PC-3 (cell line): ENCODE data around the gene SCYGR4. TPM values are rescaled to one million over a fixed set of nuclear protein-coding genes. Genes with fewer than 3 reads are reported as not detected.

ENCODE experiments used
- ATAC-seq: fragments of 200-7000 bp; cut with Tn5 transposase; 2 replicates; pipeline ENCODE4 v1.9.1; 2020; ENCODE audit warnings: mild to moderate bottlenecking, moderate library complexity
- BruUV-seq: library from RNA; stranded (reverse); fragments of 400-500 nt; replicated peaks from 2 replicates; lab custom pipeline; 2021; lab: Mats Ljungman, UMichigan
- CTCF ChIA-PET: fragments of 300-600 bp; sonication (Branson Sonifier 250); formaldehyde crosslinking; loops from one replicate; lab custom pipeline; 2022; ENCODE audit warnings: antibody characterized with exemption; lab: Charles Lee
- POLR2A ChIA-PET: fragments of 300-600 bp; sonication (Branson Sonifier 250); formaldehyde crosslinking; loops from one replicate; lab custom pipeline; 2022; ENCODE audit warnings: antibody characterized with exemption; ENCODE audit not compliant: unreplicated experiment; lab: Charles Lee
- DNase-seq: peaks from one replicate; pipeline ENCODE4 v3.0.0-alpha.2; 2015
- H2AFZ ChIP-seq: fragments of 300-600 bp; sonication (generic); 2 replicates; pipeline ENCODE4 v1.6.0; 2016; ENCODE audit warnings: antibody characterized with exemption, low read length
- H3F3A ChIP-seq: fragments of 300-600 bp; sonication (generic); one replicate; pipeline ENCODE4 v1.6.0; 2017; ENCODE audit warnings: antibody characterized with exemption, low read length, control low read depth, mild to moderate bottlenecking; ENCODE audit not compliant: unreplicated experiment
- H3K27ac ChIP-seq: fragments of 300-600 bp; sonication (generic); 2 replicates; pipeline ENCODE4 v1.5.1; 2016; ENCODE audit warnings: mild to moderate bottlenecking, low read length
- H3K27me3 ChIP-seq: fragments of 300-600 bp; sonication (generic); 2 replicates; pipeline ENCODE4 v1.6.1; 2016; ENCODE audit warnings: low read length, mixed read lengths
- H3K36me3 ChIP-seq: fragments of 300-600 bp; sonication (generic); 2 replicates; pipeline ENCODE4 v1.6.1; 2016; ENCODE audit warnings: low read depth, mixed run types, low read length, mixed read lengths
- H3K4me1 ChIP-seq: fragments of 300-600 bp; sonication (generic); 2 replicates; pipeline ENCODE4 v1.5.1; 2016; ENCODE audit warnings: low read length; ENCODE audit not compliant: insufficient read depth
- H3K4me2 ChIP-seq: fragments of 300-600 bp; sonication (generic); 2 replicates; pipeline ENCODE4 v1.6.0; 2016; ENCODE audit warnings: low read length
- H3K4me3 ChIP-seq: fragments of 300-600 bp; sonication (generic); 2 replicates; pipeline ENCODE4 v1.5.1; 2016; ENCODE audit warnings: mild to moderate bottlenecking, low read length, mixed read lengths
- H3K79me2 ChIP-seq: fragments of 300-600 bp; sonication (generic); 2 replicates; pipeline ENCODE4 v1.6.1; 2017; ENCODE audit warnings: low read length, mixed read lengths
- H3K9ac ChIP-seq: fragments of 300-600 bp; sonication (generic); 2 replicates; pipeline ENCODE4 v1.6.0; 2016; ENCODE audit warnings: mild to moderate bottlenecking, low read length
- H3K9me2 ChIP-seq: fragments of 300-600 bp; sonication (generic); replicated peaks from 2 replicates; pipeline ENCODE4 v1.6.1; 2016; ENCODE audit warnings: mixed run types, low read length, mixed read lengths
- H3K9me3 ChIP-seq: fragments of 300-600 bp; sonication (generic); 2 replicates; pipeline ENCODE4 v1.6.1; 2016; ENCODE audit warnings: low read length, mixed read lengths
- H4K20me1 ChIP-seq: fragments of 300-600 bp; sonication (generic); 2 replicates; pipeline ENCODE4 v1.6.1; 2016; ENCODE audit warnings: low read length, mixed read lengths
- CTCF ChIP-seq: fragments of 300-600 bp; sonication (generic); conservative IDR thresholded peaks from 2 replicates; pipeline ENCODE4 v1.5.1; 2017; ENCODE audit warnings: antibody characterized with exemption, low read depth, mild to moderate bottlenecking, low read length
- EZH2 ChIP-seq: fragments of 300-600 bp; sonication (generic); IDR thresholded peaks from one replicate; pipeline ENCODE4 v1.6.1; 2017; ENCODE audit warnings: antibody characterized with exemption, mild to moderate bottlenecking, low read length; ENCODE audit not compliant: unreplicated experiment
- EZH2phosphoT487 ChIP-seq: fragments of 300-600 bp; sonication (generic); IDR thresholded peaks from 2 replicates; pipeline ENCODE4 v1.6.1; 2018; ENCODE audit warnings: mild to moderate bottlenecking, antibody characterized with exemption, low read length, borderline replicate concordance
- intact Hi-C: fragments of 100-400 bp; cut with micrococcal nuclease; formaldehyde crosslinking; loops from 2 replicates; pipeline ENCODE4 v1.9.0; 2023
- total RNA-seq: library from RNA; depleted of rRNA; stranded (reverse); fragments of >200 nt; gene quantifications from 2 replicates; pipeline ENCODE4 v1.2.3, GENCODE V29; 2014

SCYGR4 gene
- total RNA-seq, 1 experiment from 2014 or later, result not detected

- CTCF ChIA-PET, result no interaction called here
- POLR2A ChIA-PET, result no interaction called here
- no peaks in the 10 kb centered on the region for H3K4me1 ChIP-seq
These were observed 16.9 kb downstream of the SCYGR4 start for GRCh38 chr2:227634201-227634600.

GRCh38 chr2:227642656-227643055 is 25.4 kb downstream of the SCYGR4 start:
- no peaks in the 10 kb centered on the region for H3K9me2 ChIP-seq
- POLR2A ChIA-PET, result no interaction called here
- no peak for ATAC-seq
- CTCF ChIA-PET, result no interaction called here
- H3F3A ChIP-seq, result no peaks in the 10 kb centered on the region
- H4K20me1 ChIP-seq, result no peaks in the 10 kb centered on the region
- DNase-seq, result no peak
- no peak overlapping the region for H3K4me2 ChIP-seq
- H3K27ac ChIP-seq, result no peak overlapping the region
- H3K4me3 ChIP-seq, result no peak overlapping the region
- H3K27me3 ChIP-seq, result no peaks in the 10 kb centered on the region
- no peak overlapping the region for H2AFZ ChIP-seq
- intact Hi-C loops, result no loop called here
- TF ChIP-seq CTCF (no peak), EZH2 (no peak), EZH2phosphoT487 (no peak)
- H3K36me3 ChIP-seq, result no peaks in the 10 kb centered on the region
- BruUV-seq, result no TSS peak
- no peaks in the 10 kb centered on the region for H3K79me2 ChIP-seq
- no peak overlapping the region for H3K9ac ChIP-seq
- H3K9me3 ChIP-seq, result no peaks in the 10 kb centered on the region
- H3K4me1 ChIP-seq, result no peaks in the 10 kb centered on the region

More at GRCh38 chr2:227634201-227634600, 16.9 kb downstream of the SCYGR4 start:
- no peaks in the 10 kb centered on the region for H3F3A ChIP-seq
- H2AFZ ChIP-seq, result no peak overlapping the region
- intact Hi-C loops, result no loop called here
- H3K4me3 ChIP-seq, result no peak overlapping the region
- no peaks in the 10 kb centered on the region for H3K27me3 ChIP-seq
- no peaks in the 10 kb centered on the region for H3K79me2 ChIP-seq
- no peaks in the 10 kb centered on the region for H3K9me3 ChIP-seq
- no peaks in the 10 kb centered on the region for H3K9me2 ChIP-seq
- no peak for DNase-seq
- no peak for TF ChIP-seq EZH2
- no peak for TF ChIP-seq CTCF
- no peak for TF ChIP-seq EZH2phosphoT487
- no TSS peak for BruUV-seq
- H3K4me2 ChIP-seq, result no peak overlapping the region
- no peak for ATAC-seq
- no peaks in the 10 kb centered on the region for H3K36me3 ChIP-seq
- no peaks in the 10 kb centered on the region for H4K20me1 ChIP-seq
- H3K9ac ChIP-seq, result no peak overlapping the region
- H3K27ac ChIP-seq, result no peak overlapping the region

- ChIA-PET CTCF (no interaction called here), POLR2A (no interaction called here)
- Histone ChIP-seq H3K36me3 (no peaks in the 10 kb centered on the region), H4K20me1 (no peaks in the 10 kb centered on the region), H3K79me2 (no peaks in the 10 kb centered on the region), H3K9ac (no peak overlapping the region), H3K9me3 (no peaks in the 10 kb centered on the region), H3K9me2 (no peaks in the 10 kb centered on the region), H3K4me2 (no peak overlapping the region), H3K27me3 (no peaks in the 10 kb centered on the region), H2AFZ (no peak overlapping the region), H3F3A (no peaks in the 10 kb centered on the region), H3K27ac (no peak overlapping the region), H3K4me1 (no peaks in the 10 kb centered on the region), H3K4me3 (no peak overlapping the region)
- intact Hi-C loops, result no loop called here
- BruUV-seq, result no TSS peak
- TF ChIP-seq EZH2phosphoT487, result no peak
- TF ChIP-seq CTCF, result no peak
- no peak for TF ChIP-seq EZH2
- DNase-seq (no peak), ATAC-seq (no peak)
These were observed 26.8 kb downstream of the SCYGR4 start for GRCh38 chr2:227643990-227644551.
